ENCODE data around the gene MEGF11.
"Not testable (repeated sequence)": the region's sequence is repeated elsewhere in the genome, so short reads cannot be mapped to it uniquely, and the experiment has no call there.

The MEGF11 gene

GRCh38 chr15:65981837-65982626 is 271.5 kb downstream of the MEGF11 start:
- no peaks in the 10 kb centered on the region for H3K36me3 Mint-ChIP-seq

GRCh38 chr15:65980824-65981456 is 272.6 kb downstream of the MEGF11 start:
- Mint-ChIP-seq H3K27me3 (peaks cover 74% of the 10 kb centered on the region), H3K9me3 (no peaks in the 10 kb centered on the region), H3K36me3 (no peaks in the 10 kb centered on the region), H3K4me1 (peaks cover 12% of the 10 kb centered on the region), H3K4me3 (no peak overlapping the region), H3K27ac (no peak overlapping the region)
- CTCF ChIA-PET: interaction anchor here (0.6 to 0.8 kb wide), 2 partner anchors 118 to 322 kb away, joined by 3 read pairs; no protein-coding TSS in a partner anchor
- peak; percentile 47 for DNase-seq

More at GRCh38 chr15:65981837-65982626, 271.5 kb downstream of the MEGF11 start:
- Mint-ChIP-seq H3K4me3 (peak overlapping the region; percentile 35), H3K4me1 (peaks cover 12% of the 10 kb centered on the region), H3K9me3 (no peaks in the 10 kb centered on the region), H3K27me3 (peaks cover 80% of the 10 kb centered on the region), H3K27ac (no peak overlapping the region)
- CTCF ChIA-PET: interaction anchor here (0.8 to 1.4 kb wide), 2 partner anchors 119 to 325 kb away, joined by 3 to 6 read pairs; no protein-coding TSS in a partner anchor
- peak; percentile 69 for DNase-seq

GRCh38 chr15:65979837-65980236 is 273.7 kb downstream of the MEGF11 start:
- Mint-ChIP-seq H3K4me3 (no peak overlapping the region), H3K27me3 (peaks cover 71% of the 10 kb centered on the region), H3K4me1 (peaks cover 12% of the 10 kb centered on the region), H3K9me3 (no peaks in the 10 kb centered on the region), H3K27ac (no peak overlapping the region), H3K36me3 (no peaks in the 10 kb centered on the region)
- no peak for DNase-seq
- CTCF ChIA-PET: no interaction called here

GRCh38 chr15:65979316-65979715 is 274.2 kb downstream of the MEGF11 start:
- CTCF ChIA-PET: no interaction called here
- Mint-ChIP-seq H3K27me3 (peaks cover 74% of the 10 kb centered on the region), H3K4me3 (no peak overlapping the region), H3K36me3 (no peaks in the 10 kb centered on the region), H3K9me3 (no peaks in the 10 kb centered on the region), H3K4me1 (peaks cover 12% of the 10 kb centered on the region), H3K27ac (no peak overlapping the region)
- no peak for DNase-seq

DNA sequence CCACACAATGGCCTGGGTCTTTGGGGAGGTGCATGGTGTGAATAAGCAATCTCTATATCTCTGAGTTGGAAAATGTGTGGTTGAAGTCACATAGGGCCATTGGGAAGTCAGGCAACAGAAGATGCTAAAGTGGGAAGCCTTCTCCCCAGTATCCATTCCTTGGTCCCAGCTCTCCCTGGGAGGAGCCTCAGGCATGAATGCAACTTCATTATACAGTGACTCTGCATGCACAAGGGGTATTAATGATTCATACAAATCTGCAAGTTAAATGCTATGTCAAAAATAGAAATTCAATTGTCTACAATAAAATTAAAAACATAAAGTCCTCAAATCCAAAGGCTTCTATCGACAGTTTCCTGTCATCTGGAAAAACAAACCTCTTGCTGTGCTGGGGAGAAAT is 275.4 kb downstream of the MEGF11 start:
- Mint-ChIP-seq H3K27me3 (peaks cover 74% of the 10 kb centered on the region), H3K4me1 (peaks cover 12% of the 10 kb centered on the region), H3K9me3 (no peaks in the 10 kb centered on the region), H3K27ac (no peak overlapping the region), H3K4me3 (no peak overlapping the region), H3K36me3 (no peaks in the 10 kb centered on the region)
- no peak for DNase-seq
- CTCF ChIA-PET: no interaction called here

- H3K27ac Mint-ChIP-seq, H3K4me3 Mint-ChIP-seq, H3K4me1 Mint-ChIP-seq, DNase-seq, H3K9me3 Mint-ChIP-seq, H3K36me3 Mint-ChIP-seq, CTCF ChIA-PET: not testable (repeated sequence)
- H3K27me3 Mint-ChIP-seq: peaks cover 66% of the 10 kb centered on the region
These were observed 277.4 kb downstream of the MEGF11 start for GRCh38 chr15:65976196-65976595.

- Mint-ChIP-seq H3K4me3 (no peak overlapping the region), H3K27me3 (peaks cover 64% of the 10 kb centered on the region)
- CTCF ChIA-PET: no interaction called here
These were observed 281.9 kb downstream of the MEGF11 start for GRCh38 chr15:65971741-65971995.

GRCh38 chr15:65970937-65971740 is 282.4 kb downstream of the MEGF11 start:
- CTCF ChIA-PET: no interaction called here
- no peak overlapping the region for H3K27ac Mint-ChIP-seq
- no peak for DNase-seq
- H3K36me3 Mint-ChIP-seq: no peaks in the 10 kb centered on the region
- H3K4me1 Mint-ChIP-seq: no peaks in the 10 kb centered on the region
- no peaks in the 10 kb centered on the region for H3K9me3 Mint-ChIP-seq
- H3K27me3 Mint-ChIP-seq: peaks cover 68% of the 10 kb centered on the region
- H3K4me3 Mint-ChIP-seq: no peak overlapping the region

More at GRCh38 chr15:65971741-65971995, 281.9 kb downstream of the MEGF11 start:
- Mint-ChIP-seq H3K36me3 (no peaks in the 10 kb centered on the region), H3K4me1 (no peaks in the 10 kb centered on the region), H3K27ac (peak overlapping the region; percentile 52), H3K9me3 (no peaks in the 10 kb centered on the region)
- no peak for DNase-seq

DNA sequence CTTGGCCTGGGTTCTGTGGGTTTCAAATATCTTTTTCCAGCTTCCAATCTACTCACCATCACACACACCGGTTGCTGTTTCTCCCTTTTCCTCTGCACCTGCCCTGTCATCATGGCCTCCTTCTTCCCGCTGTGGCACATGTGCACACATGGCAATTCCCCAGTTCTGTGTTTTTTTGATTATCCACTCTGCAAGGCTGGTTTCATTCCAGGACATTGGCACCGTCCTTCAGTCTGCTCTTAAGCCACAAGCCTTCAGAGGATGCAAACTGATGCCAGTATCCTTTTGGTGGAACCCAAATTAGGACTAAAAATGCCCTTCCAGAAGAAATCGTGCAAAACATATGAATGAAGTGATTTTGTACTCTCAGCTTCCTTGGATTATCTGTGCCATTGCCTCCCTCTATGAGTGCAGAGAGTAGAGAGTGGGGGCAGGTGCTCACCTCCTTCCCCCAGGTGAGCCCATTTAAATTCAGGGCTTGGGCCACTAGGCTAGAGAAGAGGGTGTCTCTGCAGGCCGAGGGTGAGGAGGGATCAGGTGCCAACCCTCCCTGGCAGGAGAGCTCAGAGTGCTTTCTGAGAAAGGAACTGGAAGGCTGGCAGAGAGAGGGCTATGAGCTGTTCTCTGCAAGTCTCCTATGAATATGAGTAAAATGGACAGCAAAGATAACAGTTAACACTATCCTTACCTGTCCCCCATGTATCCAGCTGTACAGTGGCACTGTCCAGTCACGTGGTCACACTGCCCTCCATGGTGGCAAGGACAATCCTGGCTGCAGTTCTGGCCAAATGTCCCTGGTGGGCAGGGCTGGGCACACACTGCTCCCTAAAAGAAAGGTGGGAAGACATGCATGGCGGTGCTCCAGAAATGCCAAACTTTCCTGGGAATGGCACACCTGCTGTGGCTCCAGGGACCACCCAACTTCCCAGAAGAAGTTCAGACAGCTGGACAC is 283.4 kb downstream of the MEGF11 start:
- Mint-ChIP-seq H3K27ac (no peak overlapping the region), H3K27me3 (peaks cover 65% of the 10 kb centered on the region), H3K4me3 (no peak overlapping the region), H3K9me3 (no peaks in the 10 kb centered on the region), H3K36me3 (no peaks in the 10 kb centered on the region), H3K4me1 (no peaks in the 10 kb centered on the region)
- CTCF ChIA-PET: no interaction called here
- DNase-seq: no peak

GRCh38 chr15:65968511-65968910 is 285.0 kb downstream of the MEGF11 start:
- Mint-ChIP-seq H3K9me3 (no peaks in the 10 kb centered on the region), H3K36me3 (no peaks in the 10 kb centered on the region), H3K27ac (no peak overlapping the region), H3K4me3 (no peak overlapping the region), H3K27me3 (peaks cover 64% of the 10 kb centered on the region), H3K4me1 (no peaks in the 10 kb centered on the region)
- CTCF ChIA-PET: no interaction called here
- no peak for DNase-seq

DNA sequence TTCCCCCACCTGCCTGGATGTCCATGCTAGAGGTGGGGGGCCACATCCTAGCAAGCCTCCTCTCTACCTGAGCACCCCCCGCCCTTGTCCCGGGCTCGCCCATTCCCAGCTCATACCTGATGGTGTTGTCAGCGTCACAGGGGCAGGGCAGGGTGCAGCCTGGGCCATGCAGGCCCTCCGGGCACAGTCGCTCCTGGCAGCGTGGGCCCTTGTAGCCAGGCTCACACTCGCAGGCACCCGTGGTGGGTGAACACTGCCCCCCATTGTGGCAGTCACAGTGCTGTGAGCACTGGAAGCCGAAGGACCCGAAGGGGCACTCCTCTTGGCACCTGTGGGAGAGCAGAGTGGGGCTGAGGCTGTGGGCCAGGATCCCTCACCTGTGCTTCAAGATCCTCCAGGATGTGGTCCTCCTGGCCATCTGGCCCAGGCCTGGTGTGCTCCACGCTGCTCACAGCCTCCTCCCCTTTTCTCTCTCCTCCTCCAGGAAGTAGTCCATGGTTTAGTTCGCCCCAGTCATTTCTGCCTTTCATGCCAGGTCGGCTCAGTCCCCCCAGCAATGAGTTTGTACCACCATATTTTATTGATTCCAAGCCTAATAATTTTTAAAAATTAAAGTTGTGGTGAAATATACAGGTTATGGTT is 288.6 kb downstream of the MEGF11 start:
- Mint-ChIP-seq H3K27me3 (peaks cover 69% of the 10 kb centered on the region), H3K36me3 (no peaks in the 10 kb centered on the region), H3K4me3 (no peak overlapping the region), H3K9me3 (no peaks in the 10 kb centered on the region), H3K27ac (no peak overlapping the region), H3K4me1 (no peaks in the 10 kb centered on the region)
- CTCF ChIA-PET: no interaction called here
- no peak for DNase-seq

- CTCF ChIA-PET: no interaction called here
- Mint-ChIP-seq H3K36me3 (no peaks in the 10 kb centered on the region), H3K4me1 (no peaks in the 10 kb centered on the region), H3K9me3 (no peaks in the 10 kb centered on the region), H3K27me3 (peaks cover 61% of the 10 kb centered on the region), H3K4me3 (no peak overlapping the region), H3K27ac (no peak overlapping the region)
- DNase-seq: no peak
These were observed 289.6 kb downstream of the MEGF11 start for GRCh38 chr15:65963911-65964482.

- no peaks in the 10 kb centered on the region for H3K36me3 Mint-ChIP-seq
- no peak for DNase-seq
- H3K9me3 Mint-ChIP-seq: no peaks in the 10 kb centered on the region
- CTCF ChIA-PET: no interaction called here
- no peak overlapping the region for H3K27ac Mint-ChIP-seq
- H3K4me3 Mint-ChIP-seq: no peak overlapping the region
- H3K4me1 Mint-ChIP-seq: no peaks in the 10 kb centered on the region
- peaks cover 62% of the 10 kb centered on the region for H3K27me3 Mint-ChIP-seq
These were observed 290.2 kb downstream of the MEGF11 start for GRCh38 chr15:65963358-65963757.
